ENCODE measurements around the gene AOX1.

Gene AOX1

GRCh38 chr2:200631287-200631686 is 45.5 kb downstream of the AOX1 start:
- H4K20me1 ChIP-seq (ENCODE audit: insufficient read depth, low read length): no peaks in the 10 kb centered on the region
- H3K79me2 ChIP-seq (ENCODE audit: insufficient read depth, low read length): no peaks in the 10 kb centered on the region
- H3K4me2 ChIP-seq (ENCODE audit: low read length): no peak overlapping the region
- H2AFZ ChIP-seq (ENCODE audit: low read length): no peak overlapping the region
- H3K27ac ChIP-seq (ENCODE audit: low read depth, low read length, poor library complexity, severe bottlenecking): no peak overlapping the region
- H3K9me3 ChIP-seq (ENCODE audit: low read length): no peaks in the 10 kb centered on the region
- TF ChIP-seq CTCF (IDR thresholded peaks at IDR 0.05; ENCODE audit: low read length): no peak
- TF ChIP-seq EZH2 (IDR thresholded peaks at IDR 0.05; ENCODE audit: borderline replicate concordance, low read length): no peak
- peaks cover 37% of the 10 kb centered on the region for H3K36me3 ChIP-seq (ENCODE audit: insufficient read depth, low read length)
- no peaks in the 10 kb centered on the region for H3K27me3 ChIP-seq (ENCODE audit: insufficient read depth, low read length)
- no peaks in the 10 kb centered on the region for H3F3A ChIP-seq (ENCODE audit: insufficient read depth, low read length)
- no peak overlapping the region for H3K4me3 ChIP-seq (ENCODE audit: low read depth, low read length, poor library complexity, severe bottlenecking)
- no peaks in the 10 kb centered on the region for H3K9me2 ChIP-seq (ENCODE audit: low read depth, low read length)
- no peak overlapping the region for H3K9ac ChIP-seq (ENCODE audit: low read length)
- H3K4me1 ChIP-seq (ENCODE audit: insufficient read depth, low read length, severe bottlenecking): no peaks in the 10 kb centered on the region

DNA sequence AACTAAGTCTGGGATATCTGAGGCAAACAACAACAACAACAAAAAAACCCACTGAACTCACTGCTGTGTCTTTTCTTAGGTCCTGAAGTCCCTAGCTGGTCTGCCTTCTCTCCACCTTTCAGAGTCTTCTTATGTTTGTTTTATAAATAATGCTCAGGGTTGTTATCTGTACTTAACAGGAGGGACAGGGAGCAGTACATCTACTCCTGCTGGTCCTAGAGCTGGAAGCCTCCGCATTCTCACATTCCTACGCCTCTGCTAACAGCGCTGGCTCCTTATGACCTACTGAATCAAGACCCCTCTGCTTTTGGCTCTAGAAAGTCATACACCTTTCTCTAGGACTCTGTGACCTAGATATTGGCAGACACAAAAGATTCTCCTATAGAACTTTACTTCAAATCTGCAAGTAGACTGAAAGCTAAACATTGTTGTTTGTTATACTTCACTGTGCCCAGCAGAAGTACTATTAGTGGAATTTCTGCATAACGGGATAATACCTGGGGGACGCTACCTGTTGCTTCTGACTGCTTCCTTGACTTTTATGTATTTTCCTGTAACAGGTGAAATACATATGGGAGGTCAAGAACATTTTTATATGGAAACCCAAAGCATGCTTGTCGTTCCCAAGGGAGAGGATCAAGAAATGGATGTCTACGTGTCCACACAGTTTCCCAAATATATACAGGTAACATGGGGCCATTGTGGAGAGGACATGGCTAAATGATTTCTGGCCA is 48.6 kb downstream of the AOX1 start:
- Histone ChIP-seq H3K9ac (ENCODE audit: low read length) (no peak overlapping the region), H3K9me3 (ENCODE audit: low read length) (no peaks in the 10 kb centered on the region), H3K27me3 (ENCODE audit: insufficient read depth, low read length) (no peaks in the 10 kb centered on the region), H3K9me2 (ENCODE audit: low read depth, low read length) (no peaks in the 10 kb centered on the region), H3K79me2 (ENCODE audit: insufficient read depth, low read length) (no peaks in the 10 kb centered on the region), H2AFZ (ENCODE audit: low read length) (no peak overlapping the region), H3K27ac (ENCODE audit: low read depth, low read length, poor library complexity, severe bottlenecking) (no peak overlapping the region), H4K20me1 (ENCODE audit: insufficient read depth, low read length) (no peaks in the 10 kb centered on the region), H3K36me3 (ENCODE audit: insufficient read depth, low read length) (peaks cover 53% of the 10 kb centered on the region), H3K4me1 (ENCODE audit: insufficient read depth, low read length, severe bottlenecking) (no peaks in the 10 kb centered on the region), H3F3A (ENCODE audit: insufficient read depth, low read length) (no peaks in the 10 kb centered on the region), H3K4me3 (ENCODE audit: low read depth, low read length, poor library complexity, severe bottlenecking) (no peak overlapping the region), H3K4me2 (ENCODE audit: low read length) (no peak overlapping the region)
- TF ChIP-seq CTCF (IDR thresholded peaks at IDR 0.05; ENCODE audit: low read length) (no peak), EZH2 (IDR thresholded peaks at IDR 0.05; ENCODE audit: borderline replicate concordance, low read length) (no peak)

GRCh38 chr2:200635251-200635650 is 49.4 kb downstream of the AOX1 start:
- Histone ChIP-seq H3K79me2 (ENCODE audit: insufficient read depth, low read length) (no peaks in the 10 kb centered on the region), H2AFZ (ENCODE audit: low read length) (no peak overlapping the region), H3K4me3 (ENCODE audit: low read depth, low read length, poor library complexity, severe bottlenecking) (no peak overlapping the region), H4K20me1 (ENCODE audit: insufficient read depth, low read length) (no peaks in the 10 kb centered on the region), H3F3A (ENCODE audit: insufficient read depth, low read length) (no peaks in the 10 kb centered on the region), H3K9me3 (ENCODE audit: low read length) (no peaks in the 10 kb centered on the region), H3K27ac (ENCODE audit: low read depth, low read length, poor library complexity, severe bottlenecking) (no peak overlapping the region), H3K27me3 (ENCODE audit: insufficient read depth, low read length) (no peaks in the 10 kb centered on the region), H3K4me1 (ENCODE audit: insufficient read depth, low read length, severe bottlenecking) (no peaks in the 10 kb centered on the region), H3K36me3 (ENCODE audit: insufficient read depth, low read length) (peaks cover 49% of the 10 kb centered on the region), H3K4me2 (ENCODE audit: low read length) (no peak overlapping the region), H3K9ac (ENCODE audit: low read length) (no peak overlapping the region), H3K9me2 (ENCODE audit: low read depth, low read length) (no peaks in the 10 kb centered on the region)
- TF ChIP-seq CTCF (IDR thresholded peaks at IDR 0.05; ENCODE audit: low read length): no peak
- TF ChIP-seq EZH2 (IDR thresholded peaks at IDR 0.05; ENCODE audit: borderline replicate concordance, low read length): no peak

Measured in OCI-LY1 (cell line).